Left forelimb (tissue), 1 donor: ENCODE results near the gene FAM118B.

Source experiments
- DNase-seq: peaks from one replicate; pipeline ENCODE4 v3.0.0-alpha.2; 2018; ENCODE audit warnings: low spot score

FAM118B gene

DNA sequence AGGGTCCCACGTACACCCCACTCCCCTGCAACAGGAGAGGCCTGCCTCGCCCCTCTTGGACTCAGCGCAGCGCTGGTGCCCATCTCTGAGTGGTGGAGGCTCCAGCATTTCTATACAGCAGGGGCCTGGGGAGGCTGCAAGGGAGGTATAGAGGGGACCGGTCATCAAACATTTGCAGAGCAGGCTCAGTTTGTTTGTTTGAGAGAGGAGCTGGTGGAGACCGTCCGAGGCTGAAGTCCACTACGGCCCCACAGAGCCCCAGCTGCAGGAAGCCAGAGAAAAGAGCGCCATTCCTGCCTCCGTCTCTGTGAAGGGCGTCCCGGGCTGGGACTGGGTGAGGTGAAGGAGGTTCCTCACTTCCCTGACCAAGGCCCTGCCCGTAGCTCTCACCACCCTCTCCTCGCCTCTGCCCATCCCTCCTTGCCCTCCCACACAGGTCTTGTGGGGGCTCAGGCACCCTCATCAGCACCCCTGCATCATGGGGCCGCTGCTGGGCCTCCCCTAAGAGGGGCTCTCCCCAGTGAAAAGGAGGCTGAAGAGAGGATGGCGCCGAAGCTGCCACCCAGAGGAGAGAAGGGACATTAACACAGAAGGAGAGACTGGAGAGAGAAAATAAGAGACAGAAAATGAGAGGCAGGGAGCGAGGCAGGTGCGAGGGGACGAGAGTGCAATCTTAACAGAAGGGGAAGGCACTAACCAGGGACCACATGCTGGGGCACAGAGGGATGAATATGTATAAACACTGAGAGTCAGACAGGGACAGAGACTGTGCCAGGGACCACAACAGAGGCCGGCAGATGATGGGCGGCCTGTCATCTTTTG is 24.7 kb upstream of the FAM118B start:
- no peak for DNase-seq

DNA sequence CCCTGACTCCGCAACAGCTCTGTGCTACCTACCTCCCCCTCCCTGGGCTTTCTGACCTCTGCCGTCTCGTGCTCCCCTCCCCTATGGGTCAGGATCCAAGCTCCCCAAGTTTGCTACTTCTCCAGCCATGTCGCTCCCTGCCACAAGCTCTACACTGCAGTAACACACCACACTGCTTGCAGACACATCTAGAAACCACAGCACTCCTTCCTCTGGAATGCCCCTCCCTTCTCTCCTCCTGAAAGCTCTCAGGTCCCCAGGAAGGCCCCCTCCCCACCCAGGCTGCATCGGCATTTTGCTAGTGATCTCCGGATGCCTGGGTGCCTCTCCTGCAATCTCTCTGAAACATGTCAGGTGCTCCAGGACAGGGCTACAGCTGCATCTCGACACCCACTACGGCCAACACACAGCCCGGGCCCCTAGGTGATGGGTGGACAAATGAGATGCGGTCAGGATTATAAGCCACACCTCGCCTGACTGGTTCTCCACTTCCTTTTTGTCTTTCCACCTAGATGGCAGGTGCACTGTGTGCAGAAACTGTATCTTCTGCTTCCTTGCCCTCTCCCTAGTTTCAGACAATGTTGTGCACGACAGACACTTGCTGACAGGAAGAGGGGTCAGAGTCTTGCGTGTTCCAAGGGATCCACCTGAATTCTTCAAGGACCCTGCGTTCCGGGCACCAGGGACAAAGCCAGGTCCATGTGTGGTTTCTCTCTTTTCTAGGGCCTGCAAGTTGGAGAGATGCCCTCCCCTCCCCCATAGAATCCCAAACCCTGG is 23.1 kb upstream of the FAM118B start:
- no peak for DNase-seq

DNA sequence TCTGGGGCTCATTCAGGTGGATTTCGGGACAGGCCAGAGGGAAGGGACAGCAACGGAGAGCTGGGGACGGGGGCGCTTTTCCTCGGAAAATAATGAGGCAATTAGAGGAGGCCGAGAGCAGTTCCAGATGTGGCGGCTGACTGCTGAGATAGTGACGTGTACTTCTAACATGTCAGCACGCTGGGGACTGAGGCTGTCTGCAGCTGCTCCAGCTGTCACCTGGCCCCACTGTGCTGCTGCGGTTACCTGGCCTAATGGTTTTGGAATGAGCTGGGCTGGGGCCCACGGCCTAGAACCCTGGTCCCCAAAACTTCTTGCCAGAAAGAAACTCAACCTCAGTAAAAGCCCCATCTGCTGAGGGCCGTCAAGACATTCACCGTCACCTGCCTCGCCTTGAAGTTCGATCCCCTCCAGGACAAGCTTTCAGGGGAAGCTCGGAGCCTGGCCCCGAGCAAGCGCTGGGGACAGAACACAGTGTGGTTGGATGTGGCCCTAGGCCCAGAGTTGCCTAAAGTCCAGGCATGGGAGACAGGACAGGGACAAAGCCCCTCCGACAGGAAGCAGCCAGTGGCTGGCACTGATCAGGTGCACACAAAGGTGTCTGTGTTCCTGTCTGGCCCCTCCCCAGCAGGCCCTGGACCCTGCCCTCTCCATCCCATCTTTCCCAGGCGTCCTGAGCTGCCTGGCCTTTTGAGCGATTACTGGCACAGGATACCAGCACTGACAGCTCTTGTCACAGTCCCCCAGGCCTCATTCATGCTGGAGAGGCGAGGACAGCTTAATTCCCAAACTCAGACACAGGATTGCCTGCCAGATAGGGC is 22.3 kb upstream of the FAM118B start:
- DNase-seq, result no peak

DNA sequence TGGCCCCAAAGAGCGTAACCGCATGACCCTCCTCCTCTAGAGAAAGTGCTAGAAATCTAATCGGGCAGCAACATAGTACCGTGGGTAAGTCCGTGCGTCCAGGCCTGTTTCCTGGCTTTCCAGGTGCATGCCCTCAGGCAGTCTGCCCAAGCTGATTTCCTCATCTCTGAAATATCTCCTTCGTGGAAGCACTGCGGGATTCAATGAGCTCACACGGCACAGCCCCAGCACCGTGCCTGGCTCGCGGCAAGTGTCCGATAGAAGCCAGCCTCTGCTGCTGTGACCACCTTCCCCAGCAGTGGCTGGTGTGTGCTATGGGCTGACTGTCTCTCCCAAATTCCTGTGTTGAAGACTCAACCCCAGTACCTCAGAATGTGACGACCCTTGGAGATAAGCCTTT is 20.8 kb upstream of the FAM118B start:
- no peak for DNase-seq

DNA sequence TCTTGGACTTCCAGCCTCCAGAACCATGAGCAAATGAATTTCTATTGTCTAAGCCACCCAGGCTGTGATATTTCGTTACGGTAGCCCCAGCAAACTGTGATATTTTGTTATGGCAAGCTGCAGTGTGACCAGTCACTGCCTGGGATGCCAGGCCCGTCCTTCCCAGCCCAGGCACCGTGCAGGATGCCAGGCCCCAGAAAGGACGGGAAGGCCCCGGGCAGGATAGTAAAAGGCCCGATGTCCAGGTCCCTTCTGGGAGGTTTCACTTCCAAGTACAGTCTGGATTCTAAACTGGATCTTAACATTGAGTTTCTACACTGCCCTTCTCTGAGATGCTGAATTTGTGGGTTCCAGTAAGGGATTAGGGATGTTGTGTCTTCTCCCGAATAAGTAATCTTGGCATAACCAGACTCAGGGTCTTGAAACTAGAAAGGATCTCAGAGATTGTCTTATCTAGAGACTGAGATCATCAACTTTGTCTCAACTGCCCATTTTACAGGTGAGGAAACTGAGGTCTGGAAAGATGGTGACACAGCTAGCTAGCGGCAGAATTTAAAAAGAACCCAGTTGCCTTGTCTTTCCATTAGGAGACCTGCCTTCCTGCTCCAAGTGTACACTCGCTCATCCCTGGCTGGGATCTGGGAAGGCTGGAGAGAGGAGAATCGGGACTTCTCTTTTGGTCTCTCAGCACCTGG is 20.1 kb upstream of the FAM118B start:
- no peak for DNase-seq

DNA sequence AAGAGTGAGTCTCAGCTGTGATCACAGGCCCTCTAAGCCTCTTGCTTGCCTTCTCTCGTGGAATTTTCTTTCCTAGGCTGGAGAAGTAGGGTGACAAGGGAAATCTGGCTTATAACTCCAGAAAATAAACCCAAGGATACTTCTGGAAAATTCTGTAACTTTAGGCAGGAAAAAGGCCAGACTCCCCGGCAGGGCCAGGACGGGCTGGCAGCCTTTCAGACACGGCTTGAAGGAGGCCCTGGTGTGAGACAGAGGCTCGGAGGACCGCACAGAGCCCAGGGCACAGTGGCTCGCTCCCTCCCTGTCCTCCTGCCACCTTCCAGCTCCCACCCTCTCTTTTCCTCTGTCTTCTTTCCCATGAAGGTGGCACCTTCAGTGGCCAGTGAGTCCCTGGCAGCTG is 19.2 kb upstream of the FAM118B start:
- DNase-seq, result no peak

DNA sequence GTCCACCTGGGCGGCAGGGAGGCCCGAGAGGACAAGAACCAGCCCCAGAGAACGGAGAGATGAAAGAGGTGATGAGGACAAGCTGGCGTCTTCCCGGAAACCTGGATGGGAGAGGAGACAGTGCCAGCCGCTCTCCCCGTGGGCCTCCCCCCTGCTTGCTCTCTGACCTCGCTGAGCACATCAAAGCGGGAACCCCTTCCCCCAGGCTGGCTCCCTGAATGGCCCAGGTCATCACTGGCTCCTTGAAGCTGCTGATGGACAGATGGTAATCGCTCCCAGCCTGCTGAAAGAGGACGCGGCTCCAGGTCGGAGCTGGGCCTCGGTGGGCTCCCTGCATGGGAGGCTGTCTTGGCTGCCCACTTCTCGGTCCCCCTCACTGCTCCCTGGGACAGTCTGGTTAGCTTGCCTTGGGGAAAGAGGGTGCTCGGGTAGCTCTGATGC is 18.5 kb upstream of the FAM118B start:
- no peak for DNase-seq

DNA sequence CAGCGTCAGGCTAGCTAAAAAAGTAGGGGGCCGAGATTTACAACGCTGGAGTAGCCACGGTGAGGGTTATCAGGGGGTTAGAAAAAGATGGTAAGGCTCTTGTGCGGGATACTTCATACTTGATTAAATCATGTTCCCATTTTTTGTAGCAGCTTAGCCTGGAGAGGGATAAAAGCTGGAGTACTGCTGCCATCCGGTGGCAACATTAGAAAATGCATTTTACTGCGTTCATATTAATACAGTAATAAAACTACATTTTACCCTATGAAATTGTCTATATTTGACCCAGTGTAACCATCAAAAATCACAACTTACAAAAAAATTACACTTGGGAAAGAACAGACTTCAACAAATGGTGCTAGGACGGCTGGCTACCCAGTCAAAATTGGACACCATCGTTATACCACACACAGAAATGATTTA is 17.4 kb upstream of the FAM118B start:
- no peak for DNase-seq

DNA sequence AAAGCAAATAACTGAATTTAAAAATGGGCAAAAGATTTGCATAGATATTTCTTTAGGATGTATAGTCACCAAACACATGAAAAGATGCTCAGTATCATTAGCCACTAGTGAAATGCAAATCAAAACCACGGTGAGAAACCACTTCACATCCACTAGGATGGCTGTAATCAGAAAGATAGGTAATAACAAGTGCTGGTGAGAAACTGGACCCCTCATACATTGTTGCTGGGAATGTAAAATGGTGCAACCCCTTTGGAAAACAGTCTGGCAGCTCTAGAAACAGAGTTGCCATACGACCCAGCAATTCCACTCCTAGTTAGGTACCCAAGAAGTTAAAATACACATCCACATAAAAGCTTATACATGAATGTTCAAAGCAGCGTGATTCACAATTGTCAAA is 16.5 kb upstream of the FAM118B start:
- DNase-seq, result no peak

DNA sequence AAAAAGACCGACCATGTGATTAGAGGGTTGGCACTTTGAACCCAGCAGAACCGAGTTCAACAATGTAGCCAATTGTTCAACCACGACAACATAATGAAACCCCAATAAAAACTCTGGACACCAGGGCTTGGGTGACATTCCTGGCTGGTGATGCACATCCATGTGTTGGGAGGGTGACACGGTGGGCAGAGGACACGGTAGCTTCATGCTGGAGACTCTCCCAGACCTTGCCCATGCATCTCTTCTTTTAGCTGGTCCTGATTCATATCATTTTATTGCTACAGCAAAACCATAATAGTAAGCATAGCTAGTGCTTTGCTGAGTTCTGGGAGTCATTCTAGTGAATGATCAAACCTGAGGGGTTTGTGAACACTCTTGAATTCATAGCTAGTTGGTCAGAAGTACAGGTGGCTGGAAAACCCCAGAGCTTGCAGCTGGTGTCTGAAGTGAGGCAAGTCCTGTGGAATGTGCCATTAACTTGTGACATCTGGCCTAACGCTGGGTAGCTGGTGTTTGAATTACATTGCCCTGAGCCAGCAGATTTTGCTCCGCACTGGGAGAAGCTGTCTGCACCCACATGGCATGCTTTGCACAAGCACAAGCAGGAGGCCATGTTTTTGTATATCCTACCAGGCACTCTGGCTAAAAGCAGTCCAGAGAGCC is 14.2 kb upstream of the FAM118B start:
- DNase-seq, result no peak

DNA sequence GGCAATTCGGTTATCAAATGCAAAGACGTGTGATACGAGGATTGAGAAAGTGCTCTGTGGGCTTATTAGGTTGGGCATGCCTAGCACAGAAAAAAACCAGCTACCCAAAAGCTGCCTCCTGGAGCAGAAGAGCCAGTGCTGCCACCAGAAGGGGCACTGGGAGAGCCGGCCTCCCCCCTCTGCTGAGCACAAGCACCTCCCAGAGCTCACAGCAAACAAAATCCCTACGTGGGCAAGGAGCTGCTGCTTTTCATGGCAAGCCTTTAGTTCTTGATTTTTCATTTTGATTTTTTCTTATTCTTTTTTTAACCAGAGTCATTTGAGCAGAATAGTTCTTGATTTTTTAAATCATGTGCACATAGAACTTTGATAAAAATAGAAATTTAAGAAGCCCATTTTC is 12.9 kb upstream of the FAM118B start:
- no peak for DNase-seq

DNA sequence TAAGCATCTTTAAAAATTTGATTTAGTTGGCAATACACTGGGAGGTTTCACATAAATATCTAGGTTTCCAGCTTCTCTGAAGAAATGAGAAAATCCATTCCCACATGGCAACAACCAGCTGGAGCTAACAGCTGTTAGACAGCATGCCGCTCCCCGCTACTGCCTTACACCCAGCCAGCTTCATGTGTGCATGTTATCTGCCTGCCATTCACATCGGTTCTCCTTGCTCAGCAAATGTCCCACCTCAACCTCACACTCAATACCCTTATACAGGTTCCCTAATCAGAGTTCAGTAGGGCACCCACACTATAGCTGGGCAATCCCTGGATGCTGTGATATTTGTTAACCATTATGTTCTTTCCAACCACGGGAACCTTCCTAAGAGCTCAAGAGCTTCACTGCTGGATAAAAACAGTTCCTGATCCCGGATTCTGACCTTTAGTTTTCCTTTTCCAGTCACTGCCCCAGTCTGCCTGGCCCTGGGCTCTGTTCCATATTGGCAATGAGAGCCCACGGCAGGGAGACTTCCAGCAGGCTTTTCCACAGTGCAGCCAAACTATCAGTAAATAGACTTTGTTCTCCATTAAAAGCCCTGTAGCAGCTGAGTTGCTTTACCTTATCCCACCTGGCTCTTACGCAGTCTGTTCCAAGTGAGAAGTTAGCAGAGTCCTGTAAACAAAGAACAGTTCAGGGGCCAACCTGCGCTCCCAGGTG is 8.8 kb upstream of the FAM118B start:
- DNase-seq, result no peak

DNA sequence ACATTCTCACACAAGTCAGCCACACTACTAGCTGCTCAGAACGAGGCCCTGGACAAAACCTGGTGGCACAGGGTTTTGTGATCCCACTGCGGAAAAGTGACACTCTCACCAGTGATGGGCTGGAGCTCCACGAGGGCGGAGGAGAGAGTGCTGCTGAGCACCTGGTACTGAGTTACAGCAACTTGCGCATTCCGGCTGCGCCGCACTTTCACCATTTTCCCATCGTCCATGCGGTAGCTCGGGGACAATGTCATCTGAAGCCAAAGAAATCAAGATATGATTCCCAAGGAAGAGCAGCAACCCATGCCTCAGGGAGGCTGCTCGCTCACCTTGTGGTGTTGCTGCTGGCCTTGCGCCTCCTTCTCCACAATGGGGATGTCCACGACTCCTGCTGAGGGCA is 6.2 kb upstream of the FAM118B start:
- DNase-seq, result no peak

DNA sequence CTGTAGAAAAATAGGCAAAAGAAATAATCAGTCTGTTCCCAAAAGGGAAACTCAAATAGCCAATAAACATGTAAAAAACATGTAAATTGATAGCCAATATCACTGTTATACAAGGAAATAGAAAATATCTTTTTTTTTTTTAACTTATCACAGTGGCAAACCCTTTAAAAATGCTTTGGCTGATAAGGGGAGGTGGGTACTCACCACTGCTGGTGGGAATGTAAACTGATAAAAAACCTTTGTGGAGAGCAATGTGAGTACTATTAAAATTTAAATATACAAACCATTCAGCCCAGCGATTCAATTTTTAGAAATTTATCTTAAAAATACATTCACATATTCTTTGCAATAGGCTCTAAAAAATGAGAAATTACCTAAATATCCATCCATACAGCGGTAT is 3.7 kb upstream of the FAM118B start:
- no peak for DNase-seq

DNA sequence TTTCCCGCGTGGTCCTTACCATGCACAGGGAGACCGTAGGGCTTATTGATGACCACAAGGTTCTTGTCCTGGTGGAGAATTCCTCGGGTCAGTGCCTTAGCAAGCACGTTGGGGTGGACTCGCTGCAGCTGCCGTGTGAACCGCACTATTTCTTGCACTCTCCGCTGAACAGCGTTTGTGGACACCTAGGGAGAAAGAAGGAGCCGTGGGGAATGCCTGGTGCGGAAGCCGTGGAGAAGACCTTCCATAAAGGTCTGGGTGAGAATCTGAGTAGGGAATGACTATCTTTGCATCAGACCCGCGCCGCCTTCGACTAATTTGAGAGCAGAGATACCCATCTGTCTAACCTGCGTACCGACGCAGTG is 729 bp upstream of the FAM118B start:
- DNase-seq, result no peak

DNA sequence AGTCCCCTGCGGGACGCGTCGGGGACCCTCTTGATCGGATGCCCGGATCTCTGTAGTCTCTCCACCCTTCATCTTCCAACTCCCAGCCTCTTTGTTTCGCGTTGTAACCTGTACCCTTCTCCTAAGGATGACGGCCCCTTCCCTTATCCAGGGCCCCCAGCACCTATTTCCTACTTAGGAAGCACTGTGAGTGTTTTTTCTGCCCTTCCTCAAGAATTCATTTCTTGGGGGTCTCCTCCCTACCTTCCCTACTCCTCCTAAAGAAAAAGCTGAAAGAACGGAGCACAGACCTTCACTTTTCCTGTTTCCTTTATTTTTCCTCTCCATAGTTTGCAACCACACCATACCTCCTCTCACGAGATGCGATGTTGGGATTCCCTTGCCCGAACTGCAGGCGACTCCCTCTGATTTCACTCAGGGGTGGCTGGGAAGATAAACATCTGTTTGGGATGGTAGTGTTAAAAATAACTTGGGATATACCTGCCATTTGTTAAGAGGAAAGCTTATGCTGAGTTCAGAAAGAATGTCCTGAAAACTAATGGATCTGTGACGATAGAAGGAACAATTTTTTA is 593 bp downstream of the FAM118B start:
- no peak for DNase-seq

DNA sequence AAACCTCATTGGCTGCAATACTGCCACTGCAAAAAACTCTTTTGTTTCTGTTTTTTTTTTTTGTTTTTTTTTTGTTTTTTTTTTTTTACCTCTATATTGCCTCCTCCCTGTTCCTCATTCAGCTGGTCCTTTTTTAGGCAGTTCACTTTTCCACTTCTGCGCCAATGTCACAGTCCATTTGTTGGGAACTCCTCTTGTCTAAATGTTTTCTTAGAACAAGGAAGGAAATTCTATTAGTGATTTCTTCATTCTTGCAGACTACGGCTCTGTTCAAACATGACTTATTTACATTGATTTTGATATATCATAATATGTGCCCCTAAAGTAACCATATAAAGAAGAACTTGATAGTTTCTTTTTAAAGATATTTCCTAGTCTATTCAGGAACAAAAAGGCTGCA is 2.9 kb downstream of the FAM118B start:
- DNase-seq, result no peak

DNA sequence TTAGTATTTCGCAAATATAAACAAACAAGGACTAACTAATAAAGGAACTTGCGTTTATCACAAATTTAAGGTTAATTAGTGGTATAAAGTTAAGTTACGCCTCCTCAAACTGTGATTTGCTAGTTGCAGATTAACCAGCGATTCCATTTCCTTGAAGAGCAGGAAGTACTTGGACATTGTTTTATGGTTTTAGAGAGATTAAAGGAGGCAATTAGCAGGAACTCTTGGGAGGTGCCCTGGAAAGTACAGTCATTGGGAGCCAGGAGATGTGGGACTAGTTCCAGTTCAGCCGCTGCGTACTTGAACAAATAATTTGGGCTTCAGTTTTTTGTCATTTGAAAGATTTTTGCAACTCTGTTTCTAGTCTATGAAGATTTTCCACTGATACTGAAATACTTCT is 3.3 kb downstream of the FAM118B start:
- no peak for DNase-seq

DNA sequence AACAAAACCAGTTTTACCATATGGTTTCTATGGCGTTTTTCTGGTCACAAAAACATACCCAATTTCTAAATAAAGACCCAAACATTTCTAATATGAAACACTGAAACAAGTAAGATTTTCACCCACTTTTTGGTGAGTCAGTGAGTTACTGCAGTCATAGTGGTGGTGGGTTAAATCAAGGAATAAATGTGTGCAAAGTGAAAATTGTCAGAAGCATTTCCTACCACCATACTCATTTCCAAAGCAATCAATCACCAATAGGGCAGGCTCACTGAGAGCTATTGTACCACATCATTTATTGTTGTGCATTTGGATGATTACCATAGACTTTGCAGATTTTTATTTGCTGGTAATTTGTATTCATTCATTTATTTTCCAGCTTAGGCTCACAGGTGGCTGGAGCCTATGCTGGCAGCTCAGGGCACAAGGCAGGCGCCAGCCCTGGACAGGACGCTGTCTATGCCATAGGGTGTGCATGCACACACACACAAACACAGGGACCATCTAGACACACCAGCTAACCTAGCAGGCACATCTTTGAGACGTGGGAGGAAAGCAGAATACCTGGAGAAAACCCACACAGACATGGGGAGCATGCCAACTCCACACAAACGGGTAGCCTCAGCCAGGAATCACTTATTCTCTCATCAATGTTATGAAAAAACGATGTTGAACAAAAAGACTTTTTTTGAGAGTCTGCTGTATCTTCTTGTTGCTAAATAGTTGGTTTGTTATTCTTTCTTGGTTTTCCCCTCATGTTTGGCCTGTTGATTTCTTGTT is 5.1 kb downstream of the FAM118B start:
- no peak for DNase-seq

DNA sequence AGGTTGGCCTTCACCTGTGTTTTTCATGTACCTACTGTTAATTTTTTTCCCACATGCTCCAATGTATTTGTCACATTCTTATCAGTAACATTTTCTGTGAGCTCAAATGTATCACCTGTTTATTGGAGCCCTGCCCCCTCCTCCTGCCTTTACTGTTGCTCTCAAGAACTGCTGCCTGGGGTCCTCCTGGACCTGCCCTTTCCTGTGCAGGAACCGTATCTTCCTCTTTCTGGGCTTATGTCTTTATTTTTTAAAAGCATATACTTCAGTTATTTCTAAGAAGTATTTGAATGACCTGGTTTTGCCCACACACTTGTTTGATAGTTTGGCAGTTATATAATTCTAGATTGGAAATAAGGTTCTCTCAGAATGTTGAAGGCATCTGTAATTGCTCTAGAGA is 5.9 kb downstream of the FAM118B start:
- DNase-seq, result no peak
